Parathyroid adenoma (tissue), 2 donors: ENCODE measurements around the gene SNRPB.
"Not testable (repeated sequence)": the region's sequence is repeated elsewhere in the genome, so short reads cannot be mapped to it uniquely, and the experiment has no call there.

Experiments used
- H2AFZ ChIP-seq: fragments of 300-600 bp; sonication (generic); one replicate; pipeline ENCODE4 v1.7.0; 2017; ENCODE audit warnings: antibody characterized with exemption, mild to moderate bottlenecking
- H3K27ac ChIP-seq: fragments of 300-600 bp; sonication (generic); one replicate; pipeline ENCODE4 v1.7.0; 2017
- H3K27me3 ChIP-seq: fragments of 300-600 bp; sonication (generic); one replicate; pipeline ENCODE4 v1.7.0; 2017; ENCODE audit warnings: low read length; ENCODE audit not compliant: control insufficient read depth, insufficient read depth
- H3K36me3 ChIP-seq: fragments of 300-600 bp; sonication (generic); one replicate; pipeline ENCODE4 v1.7.0; 2017; ENCODE audit warnings: low read length; ENCODE audit not compliant: control insufficient read depth, insufficient read depth
- H3K4me1 ChIP-seq: fragments of 300-600 bp; sonication (generic); one replicate; pipeline ENCODE4 v1.7.0; 2017; ENCODE audit warnings: control low read depth
- H3K4me2 ChIP-seq: fragments of 300-600 bp; sonication (generic); one replicate; pipeline ENCODE4 v1.7.0; 2017; ENCODE audit warnings: low read length
- H3K4me3 ChIP-seq: fragments of 300-600 bp; sonication (generic); one replicate; pipeline ENCODE4 v1.7.0; 2017; ENCODE audit warnings: low read depth, low read length
- H3K79me2 ChIP-seq: fragments of 300-600 bp; sonication (generic); one replicate; pipeline ENCODE4 v1.7.0; 2017; ENCODE audit warnings: control low read depth
- H3K9ac ChIP-seq: fragments of 300-600 bp; sonication (generic); one replicate; pipeline ENCODE4 v1.7.0; 2017; ENCODE audit warnings: mild to moderate bottlenecking
- H3K9me3 ChIP-seq: fragments of 300-600 bp; sonication (generic); one replicate; pipeline ENCODE4 v1.7.0; 2017; ENCODE audit warnings: low read length; ENCODE audit not compliant: control insufficient read depth
- CTCF ChIP-seq: fragments of 300-600 bp; sonication (generic); IDR thresholded peaks from one replicate; pipeline ENCODE4 v1.7.0; 2017; ENCODE audit warnings: antibody characterized with exemption, mild to moderate bottlenecking
- donor health status: primary hyperparathyroidism.

Gene SNRPB

GRCh38 chr20:2508631-2509467, 38.3 kb upstream of the SNRPB start, which contains the start of gene ZNF343:
TSS of gene ZNF343 (minus strand) at chr20:2508915. CDS start at chr20:2493895, 15,020 bp downstream.
- Histone ChIP-seq H3K9ac (peak within 1 kb of the TSS; percentile 77), H3K4me2 (peak within 1 kb of the TSS; percentile 79), H3K27me3 (no peaks in the 10 kb centered on the region), H3K27ac (peak within 1 kb of the TSS; percentile 85), H2AFZ (peak within 1 kb of the TSS; percentile 71), H3K9me3 (no peaks in the 10 kb centered on the region), H3K4me1 (no peaks in the 10 kb centered on the region), H3K36me3 (no peaks in the 10 kb centered on the region), H3K79me2 (peaks cover 15% of the 10 kb centered on the region), H3K4me3 (peak within 1 kb of the TSS; percentile 71)
- TF ChIP-seq CTCF = no peak

GRCh38 chr20:2507875-2508630, 37.5 kb upstream of the SNRPB start:
- peak overlapping the region; percentile 71 for H2AFZ ChIP-seq
- peak overlapping the region; percentile 77 for H3K9ac ChIP-seq
- H3K4me1 ChIP-seq = no peaks in the 10 kb centered on the region
- no peak for TF ChIP-seq CTCF
- H3K36me3 ChIP-seq = no peaks in the 10 kb centered on the region
- H3K9me3 ChIP-seq = no peaks in the 10 kb centered on the region
- H3K79me2 ChIP-seq = peaks cover 15% of the 10 kb centered on the region
- no peaks in the 10 kb centered on the region for H3K27me3 ChIP-seq
- H3K4me2 ChIP-seq = peak overlapping the region; percentile 79
- H3K4me3 ChIP-seq = peak overlapping the region; percentile 71
- H3K27ac ChIP-seq = peak overlapping the region; percentile 85

DNA sequence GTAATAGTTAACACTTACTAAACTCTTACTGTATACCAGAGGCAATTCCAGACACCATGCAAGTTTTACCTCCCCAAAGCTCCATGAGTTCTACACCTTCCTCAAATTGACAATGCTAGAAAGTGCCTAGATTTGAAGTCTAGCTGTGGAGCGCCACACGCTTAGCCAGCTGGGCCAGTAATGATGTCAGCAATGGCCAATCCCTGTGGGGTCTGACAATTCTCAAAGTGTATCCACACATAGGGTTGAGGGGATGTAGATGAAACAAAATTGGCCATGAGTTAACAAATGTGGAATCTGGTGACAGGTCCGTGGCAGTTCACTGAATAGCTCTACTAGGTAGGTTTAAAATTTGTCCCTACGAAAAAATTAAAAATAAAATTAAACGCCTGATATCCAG, 36.9 kb upstream of the SNRPB start:
- no peak overlapping the region for H3K4me3 ChIP-seq
- no peaks in the 10 kb centered on the region for H3K27me3 ChIP-seq
- H2AFZ ChIP-seq = no peak overlapping the region
- H3K36me3 ChIP-seq = no peaks in the 10 kb centered on the region
- H3K4me1 ChIP-seq = no peaks in the 10 kb centered on the region
- H3K4me2 ChIP-seq = peak overlapping the region; percentile 79
- H3K79me2 ChIP-seq = peaks cover 17% of the 10 kb centered on the region
- H3K9ac ChIP-seq = no peak overlapping the region
- TF ChIP-seq CTCF = no peak
- no peaks in the 10 kb centered on the region for H3K9me3 ChIP-seq
- no peak overlapping the region for H3K27ac ChIP-seq

DNA sequence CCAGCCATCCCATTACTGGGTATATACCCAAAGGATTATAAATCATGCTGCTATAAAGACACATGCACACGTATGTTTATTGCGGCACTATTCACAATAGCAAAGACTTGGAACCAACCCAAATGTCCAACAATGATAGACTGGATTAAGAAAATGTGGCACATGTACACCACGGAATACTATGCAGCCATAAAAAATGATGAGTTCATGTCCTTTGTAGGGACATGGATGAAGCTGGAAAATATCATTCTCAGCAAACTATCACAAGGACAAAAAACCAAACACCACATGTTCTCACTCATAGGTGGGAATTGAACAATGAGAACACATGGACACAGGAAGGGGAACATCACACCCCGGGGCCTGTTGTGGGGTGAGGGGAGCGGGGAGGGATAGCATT, 35.8 kb upstream of the SNRPB start:
- H3K4me1 ChIP-seq, H3K4me3 ChIP-seq, H3K9me3 ChIP-seq, H3K9ac ChIP-seq, H3K36me3 ChIP-seq, H3K4me2 ChIP-seq, H3K27me3 ChIP-seq, H2AFZ ChIP-seq, H3K27ac ChIP-seq: not testable (repeated sequence)
- H3K79me2 ChIP-seq = peaks cover 23% of the 10 kb centered on the region

DNA sequence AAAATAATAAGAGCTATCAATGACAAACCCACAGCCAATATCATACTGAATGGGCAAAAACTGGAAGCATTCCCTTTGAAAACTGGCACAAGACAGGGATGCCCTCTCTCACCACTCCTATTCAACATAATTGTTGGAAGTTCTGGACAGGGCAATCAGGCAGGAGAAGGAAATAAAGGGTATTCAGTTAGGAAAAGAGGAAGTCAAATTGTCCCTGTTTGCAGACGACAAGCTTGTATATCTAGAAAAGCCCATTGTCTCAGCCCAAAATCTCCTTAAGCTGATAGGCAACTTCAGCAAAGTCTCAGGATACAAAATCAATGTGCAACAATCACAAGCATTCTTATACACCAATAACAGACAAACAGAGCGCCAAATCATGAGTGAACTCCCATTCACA, 34.2 kb upstream of the SNRPB start:
- not testable (repeated sequence) for H3K4me1 ChIP-seq, H3K27me3 ChIP-seq, H3K4me2 ChIP-seq, H3K9ac ChIP-seq, H3K4me3 ChIP-seq, H2AFZ ChIP-seq, H3K36me3 ChIP-seq, H3K9me3 ChIP-seq, H3K27ac ChIP-seq
- H3K79me2 ChIP-seq = peaks cover 24% of the 10 kb centered on the region

DNA sequence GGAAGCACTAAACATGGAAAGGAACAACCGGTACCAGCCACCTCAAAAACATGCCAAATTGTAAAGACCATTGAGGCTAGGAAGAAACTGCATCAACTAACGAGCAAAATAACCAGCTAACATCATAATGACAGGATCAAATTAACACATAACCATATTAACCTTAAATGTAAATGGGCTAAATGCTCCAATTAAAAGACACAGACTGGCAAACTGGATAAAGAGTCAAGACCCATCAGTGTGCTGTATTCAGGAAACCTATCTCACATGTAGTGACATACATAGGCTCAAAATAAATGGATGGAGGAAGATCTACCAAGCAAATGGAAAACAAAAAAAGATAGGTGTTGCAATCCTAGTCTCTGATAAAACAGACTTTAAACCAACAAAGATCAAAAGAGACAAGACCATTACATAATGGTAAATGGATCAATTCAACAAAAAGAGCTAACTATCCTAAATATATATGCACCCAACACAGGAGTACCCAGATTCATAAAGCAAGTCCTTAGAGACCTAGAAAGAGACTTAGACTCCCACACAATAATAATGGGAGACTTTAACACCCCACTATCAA, 32.3 kb upstream of the SNRPB start:
- not testable (repeated sequence) for H3K9ac ChIP-seq, H3K4me3 ChIP-seq, H3K36me3 ChIP-seq, H3K4me1 ChIP-seq, H3K27me3 ChIP-seq, H3K27ac ChIP-seq, H3K4me2 ChIP-seq, H2AFZ ChIP-seq, H3K9me3 ChIP-seq
- H3K79me2 ChIP-seq = peaks cover 20% of the 10 kb centered on the region
